HG02840 (cell line): Measurements from ENCODE around the gene SEC24C.

Experiments used
- ATAC-seq: cut with Tn5 transposase; IDR thresholded peaks from one replicate; pipeline ENCODE4 v1.9.1; 2021; ENCODE audit warnings: mild to moderate bottlenecking, moderate library complexity, moderate number of reproducible peaks; ENCODE audit not compliant: unreplicated experiment, low FRiP score

SEC24C gene

GRCh38 chr10:73808021-73808815 is 64.0 kb downstream of the SEC24C start:
- no peak for ATAC-seq

GRCh38 chr10:73809061-73809818 is 65.1 kb downstream of the SEC24C start:
- no peak for ATAC-seq

- no peak for ATAC-seq
Observed at GRCh38 chr10:73810358-73810734, 66.2 kb downstream of the SEC24C start.

- ATAC-seq: peak; percentile 30
Observed at GRCh38 chr10:73810735-73811465, 66.7 kb downstream of the SEC24C start.

- ATAC-seq: no peak
Observed at GRCh38 chr10:73812657-73813056, 68.5 kb downstream of the SEC24C start.

- no peak for ATAC-seq
Observed at GRCh38 chr10:73813333-73813732, 69.2 kb downstream of the SEC24C start.

- ATAC-seq: no peak
Observed at GRCh38 chr10:73814276-73814895, 70.2 kb downstream of the SEC24C start.

GRCh38 chr10:73814896-73815718 is 70.9 kb downstream of the SEC24C start:
- ATAC-seq: no peak

- ATAC-seq: no peak
Observed at GRCh38 chr10:73815719-73816030, 71.5 kb downstream of the SEC24C start.

- no peak for ATAC-seq
Observed at GRCh38 chr10:73816917-73817729, 73.0 kb downstream of the SEC24C start.

- no peak for ATAC-seq
Observed at GRCh38 chr10:73817826-73818225, 73.7 kb downstream of the SEC24C start.

GRCh38 chr10:73818402-73818801 is 74.2 kb downstream of the SEC24C start:
- ATAC-seq: no peak

- no peak for ATAC-seq
Observed at GRCh38 chr10:73819081-73819480, 74.9 kb downstream of the SEC24C start.

- no peak for ATAC-seq
Observed at GRCh38 chr10:73819513-73820093, 75.4 kb downstream of the SEC24C start.
